ENCODE data around the gene LIPG.
"Not testable (repeated sequence)": the region's sequence is repeated elsewhere in the genome, so short reads cannot be mapped to it uniquely, and the experiment has no call there.

Gene LIPG

GRCh38 chr18:49546719-49547273, 15.1 kb upstream of the LIPG start:
- no peak for DNase-seq

- no peak for DNase-seq
These were observed 14.2 kb upstream of the LIPG start for GRCh38 chr18:49547701-49548100.

- no peak for DNase-seq
These were observed 13.6 kb upstream of the LIPG start for GRCh38 chr18:49548229-49548636.

GRCh38 chr18:49550621-49551339, 11.1 kb upstream of the LIPG start:
- DNase-seq = no peak

- no peak for DNase-seq
These were observed 8.9 kb upstream of the LIPG start for GRCh38 chr18:49553003-49553402.

- DNase-seq = no peak
These were observed 6.2 kb upstream of the LIPG start for GRCh38 chr18:49555641-49556040.

- no peak for DNase-seq
These were observed 3.5 kb upstream of the LIPG start for GRCh38 chr18:49558356-49558755.

GRCh38 chr18:49559326-49559931, 2.4 kb upstream of the LIPG start:
- DNase-seq = not testable (repeated sequence)

- no peak for DNase-seq
These were observed 1.6 kb upstream of the LIPG start for GRCh38 chr18:49560277-49560623.

GRCh38 chr18:49560624-49561288, 1.1 kb upstream of the LIPG start:
- DNase-seq = no peak

- no peak for DNase-seq
These were observed 748 bp downstream of the LIPG start for GRCh38 chr18:49562481-49563129.

GRCh38 chr18:49563130-49563540, 1.3 kb downstream of the LIPG start:
- DNase-seq = no peak

- no peak for DNase-seq
These were observed 2.1 kb downstream of the LIPG start for GRCh38 chr18:49563701-49564517.

- DNase-seq = no peak
These were observed 2.6 kb downstream of the LIPG start for GRCh38 chr18:49564518-49564834.

GRCh38 chr18:49565101-49565500, 3.2 kb downstream of the LIPG start:
- no peak for DNase-seq

- DNase-seq = no peak
These were observed 3.8 kb downstream of the LIPG start for GRCh38 chr18:49565612-49566011.

GRCh38 chr18:49566217-49566770, 4.4 kb downstream of the LIPG start:
- no peak for DNase-seq

- no peak for DNase-seq
These were observed 5.1 kb downstream of the LIPG start for GRCh38 chr18:49566985-49567384.

- DNase-seq = no peak
These were observed 7.9 kb downstream of the LIPG start for GRCh38 chr18:49569724-49570123.

GRCh38 chr18:49570836-49571235, 9.0 kb downstream of the LIPG start:
- DNase-seq = no peak

- DNase-seq = no peak
These were observed 10.9 kb downstream of the LIPG start for GRCh38 chr18:49572611-49573345.

- DNase-seq = no peak
These were observed 12.0 kb downstream of the LIPG start for GRCh38 chr18:49573835-49574234.
